Stimulated activated CD4-positive, alpha-beta T cell treated with anti-CD3 and anti-CD28 coated beads, Interleukin-2, amount 100 ng/mL, for 24 hours (primary cell): ENCODE measurements around the gene GNA12.
"Not testable (repeated sequence)": the region's sequence is repeated elsewhere in the genome, so short reads cannot be mapped to it uniquely, and the experiment has no call there.

Source experiments
- DNase-seq, 2 donors: peaks; one replicate each; pipeline ENCODE4 v3.0.0-alpha.2; 2020

Gene GNA12

DNA sequence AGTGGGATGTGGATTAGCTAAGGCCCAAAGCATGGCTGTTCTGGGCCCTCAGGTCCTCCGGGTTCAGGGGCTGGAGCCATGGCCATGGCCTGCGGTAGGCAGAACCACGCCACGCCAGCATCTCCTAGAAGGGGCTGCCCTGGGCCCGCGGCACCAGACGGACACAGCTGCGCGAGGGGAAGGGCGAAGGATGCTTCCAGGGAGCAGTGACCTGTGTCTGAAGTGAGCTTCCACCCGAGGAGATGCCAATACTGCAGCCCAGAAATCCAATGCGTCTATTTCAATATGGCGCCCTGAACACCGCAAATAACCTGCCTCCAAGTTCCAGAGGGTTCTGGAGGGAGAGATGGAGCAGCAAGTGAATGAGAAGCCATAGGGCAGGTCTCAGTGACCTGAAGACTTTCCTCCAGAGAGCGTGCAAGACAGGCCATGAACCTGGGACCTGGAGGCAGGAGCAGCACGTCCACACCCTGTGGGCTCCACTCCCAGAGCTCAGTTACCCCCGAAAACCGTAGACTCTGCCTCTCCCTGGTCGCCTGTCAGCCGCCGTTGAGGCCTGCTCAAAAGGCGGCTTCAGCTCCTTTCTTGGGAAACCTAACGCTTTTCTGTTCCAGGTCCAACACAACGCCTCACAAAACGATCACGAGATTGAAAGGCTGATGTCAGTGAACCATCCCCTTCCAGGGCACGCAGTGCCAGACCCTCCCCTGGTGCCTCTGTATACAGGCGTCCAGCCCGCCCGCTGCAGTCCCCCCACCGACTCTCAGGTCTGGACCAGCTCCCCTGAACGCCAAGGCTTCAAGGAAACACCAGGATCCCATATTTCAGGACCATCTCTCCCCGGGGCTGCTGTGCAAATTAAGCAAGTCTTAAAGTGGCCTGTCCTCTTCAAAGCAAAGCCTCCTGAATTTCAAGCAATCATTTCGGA lies 118.7 kb downstream of the GNA12 start:
- no peak for DNase-seq

DNA sequence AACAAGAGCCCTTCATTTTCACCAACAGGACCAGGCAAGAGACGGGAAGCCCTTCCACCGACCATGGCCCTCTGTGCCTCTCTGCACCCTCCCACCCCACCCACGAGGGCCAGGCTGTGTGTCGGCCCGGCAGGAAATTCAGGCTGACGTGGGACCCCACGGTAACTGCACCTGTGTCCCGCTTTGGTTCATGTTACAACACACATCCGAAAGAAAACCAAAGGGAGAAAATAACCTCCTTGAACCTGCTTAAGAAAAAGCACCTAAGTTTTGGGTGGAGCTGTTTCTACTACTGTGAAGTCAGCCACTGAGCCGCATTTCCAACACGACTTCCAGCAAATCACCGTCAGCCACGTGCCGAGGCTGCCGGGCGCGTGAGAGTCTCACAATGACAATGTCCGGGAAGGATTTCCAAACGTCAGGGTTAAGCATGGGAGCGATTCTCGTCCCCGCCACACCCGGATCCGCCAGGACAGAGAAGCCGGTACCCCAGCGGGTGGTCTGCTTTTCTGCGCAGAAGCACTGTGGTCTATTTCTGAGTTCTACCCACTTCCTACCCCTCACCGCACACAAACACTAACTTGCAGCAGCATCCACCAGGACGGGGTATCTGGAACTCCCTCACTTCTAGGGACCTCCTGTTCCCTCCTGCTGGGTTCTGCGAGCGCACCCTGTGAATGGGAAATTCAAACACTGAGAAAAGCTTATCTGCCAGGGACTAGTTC lies 119.5 kb downstream of the GNA12 start:
- DNase-seq, result no peak

DNA sequence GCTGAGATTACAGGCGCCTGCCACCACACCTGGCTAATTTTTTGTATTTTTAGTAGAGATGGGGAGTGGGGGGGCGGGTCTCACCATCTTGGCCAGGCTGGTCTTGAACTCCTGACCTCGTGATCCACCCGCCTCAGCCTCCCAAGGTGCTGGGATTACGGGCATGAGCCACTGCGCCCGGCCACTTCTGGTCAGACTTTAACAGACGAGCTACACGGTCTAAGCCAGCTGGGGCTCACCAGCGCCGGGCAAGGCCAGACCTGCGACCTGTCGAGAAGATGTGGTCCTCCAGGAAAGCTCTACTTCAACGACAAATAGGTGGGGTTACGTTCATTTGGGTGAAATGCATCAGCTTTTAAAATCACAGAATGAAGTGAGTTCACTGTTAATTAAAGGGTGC lies 120.1 kb downstream of the GNA12 start:
- not testable (repeated sequence) for DNase-seq

DNA sequence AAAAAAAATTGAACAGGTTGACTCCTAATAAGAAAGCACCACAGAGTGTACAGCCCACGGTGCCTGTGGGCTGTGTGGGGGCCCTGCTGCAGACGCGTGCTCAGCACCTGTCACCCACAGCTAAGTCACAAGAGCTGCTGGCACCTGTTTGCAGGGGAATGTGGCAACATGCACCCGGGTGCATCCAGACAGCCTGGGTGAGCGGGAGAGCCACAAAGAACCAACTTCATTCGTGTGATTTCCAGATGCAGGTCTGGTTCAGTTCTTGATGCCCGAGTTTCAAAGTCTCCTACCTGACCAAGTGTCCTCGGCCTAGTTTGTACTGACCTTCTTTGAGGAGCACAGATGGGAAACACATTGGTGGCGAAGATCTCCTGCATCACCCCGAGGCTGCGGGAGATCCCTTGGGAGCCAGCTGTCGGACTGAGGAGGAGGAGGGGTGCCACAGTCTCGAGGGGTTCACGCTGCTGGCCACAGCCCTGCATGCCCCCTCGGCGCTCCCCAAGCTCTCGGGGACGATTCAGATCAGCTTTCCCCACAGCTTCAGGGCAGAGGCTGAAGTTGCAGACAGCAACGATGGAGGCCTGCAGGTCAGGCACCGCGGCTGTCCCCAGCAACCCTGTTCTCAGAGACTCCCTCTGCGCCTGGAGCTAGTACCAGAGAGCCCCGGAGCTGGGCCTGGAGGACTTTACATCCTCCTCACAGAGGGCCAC lies 120.8 kb downstream of the GNA12 start:
- DNase-seq, result no peak

DNA sequence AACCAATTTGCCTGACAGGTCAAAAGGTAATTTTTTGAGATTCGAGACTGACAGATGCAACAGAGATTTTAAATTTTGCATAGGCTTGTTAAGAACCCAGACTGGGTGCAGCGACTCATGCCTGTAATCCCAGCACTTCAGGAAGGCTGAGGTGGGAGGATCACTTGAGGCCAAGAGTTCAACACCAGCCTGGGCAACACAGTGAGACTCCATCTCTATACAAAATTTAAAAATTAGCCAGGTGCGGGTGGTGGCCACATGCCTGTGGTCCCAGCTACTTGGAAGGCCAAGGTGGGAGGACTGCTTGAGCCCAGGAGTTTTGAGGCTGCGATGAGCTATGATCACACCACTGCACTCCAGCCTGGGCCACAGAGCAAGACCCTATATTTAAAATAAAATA lies 121.5 kb downstream of the GNA12 start:
- no peak for DNase-seq

DNA sequence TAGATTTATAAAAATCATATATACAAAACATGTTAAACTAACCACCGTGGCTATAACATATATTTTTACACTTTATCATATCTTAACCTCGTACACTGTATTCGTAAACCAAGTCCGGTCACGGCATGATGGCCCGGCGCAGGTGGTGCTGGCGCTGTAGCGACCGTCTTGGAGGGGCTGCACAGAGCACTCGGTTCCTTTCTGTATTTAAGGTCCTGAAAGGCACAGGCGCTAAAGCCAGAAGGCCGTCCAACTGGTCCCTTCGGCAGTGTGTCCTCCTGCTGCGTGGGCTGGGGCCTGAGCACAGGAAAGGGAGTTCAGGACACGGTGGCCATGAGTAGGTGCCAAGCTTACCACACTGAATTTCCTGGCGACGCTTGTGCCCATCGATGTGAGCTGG lies 122.3 kb downstream of the GNA12 start:
- DNase-seq, result no peak

DNA sequence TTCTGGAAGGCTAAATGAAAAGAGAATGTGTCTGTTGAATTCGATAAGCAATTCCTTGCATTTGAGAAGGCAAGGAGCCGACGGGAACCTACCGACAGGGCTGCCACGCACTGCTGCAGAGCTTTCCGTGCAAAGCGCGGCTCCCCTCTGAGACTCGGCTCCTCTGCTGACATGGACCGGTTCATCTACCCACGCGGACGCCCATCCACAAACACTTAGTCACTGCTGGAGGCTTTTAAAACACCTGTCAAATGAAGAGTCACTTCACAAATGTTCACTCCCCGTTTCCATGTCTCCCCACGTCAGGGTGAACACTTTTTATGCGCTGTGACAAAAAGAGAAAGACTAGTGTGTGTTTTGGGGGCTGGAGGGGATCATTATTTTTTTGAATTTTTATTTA lies 124.1 kb downstream of the GNA12 start:
- DNase-seq, result no peak

DNA sequence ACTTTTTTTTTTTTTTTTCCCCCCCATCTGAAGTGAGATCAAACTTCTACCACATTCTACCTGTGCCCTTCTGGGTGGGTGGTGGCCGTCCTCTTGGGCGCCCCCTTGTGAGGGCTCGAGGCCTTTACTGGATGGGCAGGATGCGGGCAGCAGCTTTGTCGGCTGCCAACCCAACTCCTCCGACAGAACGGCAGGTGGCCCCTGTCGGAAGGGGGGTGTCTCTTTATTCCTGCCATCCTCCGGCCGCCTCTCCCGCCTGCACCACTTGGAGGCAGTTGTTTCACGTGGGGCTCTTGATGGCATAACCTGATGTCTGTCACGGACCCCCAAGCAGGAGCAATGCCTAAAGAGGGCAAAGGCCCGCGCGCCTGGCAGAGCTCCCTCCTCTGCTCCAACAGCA lies 125.1 kb downstream of the GNA12 start:
- peak; percentile 70 to 77 for DNase-seq

DNA sequence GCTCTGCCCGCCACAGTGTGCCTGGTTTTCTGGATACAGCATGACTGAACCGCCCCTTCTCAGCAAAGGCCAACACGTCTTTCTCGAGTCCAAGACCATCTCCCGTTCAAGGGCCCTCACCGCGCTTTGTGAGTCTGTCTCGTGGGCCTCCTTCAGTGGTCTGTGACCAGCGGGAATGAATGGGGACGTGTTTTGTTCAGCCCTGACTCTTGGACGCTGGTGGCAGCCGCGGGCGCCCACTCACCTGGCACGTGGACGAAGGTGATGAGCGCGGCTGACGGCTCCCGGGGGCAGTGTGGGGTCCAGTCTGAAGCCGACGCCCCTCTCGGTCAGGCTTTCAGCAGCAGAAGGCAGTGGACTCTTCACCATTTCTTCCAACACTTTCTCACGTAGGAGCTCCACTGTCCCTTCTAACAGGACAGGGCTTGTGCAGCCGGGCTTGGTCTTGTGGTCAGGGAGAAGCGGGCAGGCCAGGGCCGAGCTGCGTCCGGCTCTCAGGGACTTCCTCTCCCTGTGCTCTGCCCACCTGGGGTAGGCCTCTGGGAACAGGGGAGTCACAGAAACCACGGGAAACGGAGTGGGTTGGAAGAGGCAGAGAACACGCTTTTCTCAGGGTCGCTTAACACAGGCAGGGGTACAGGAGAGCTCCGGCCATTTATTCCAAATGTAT lies 125.7 kb downstream of the GNA12 start:
- DNase-seq, result no peak

DNA sequence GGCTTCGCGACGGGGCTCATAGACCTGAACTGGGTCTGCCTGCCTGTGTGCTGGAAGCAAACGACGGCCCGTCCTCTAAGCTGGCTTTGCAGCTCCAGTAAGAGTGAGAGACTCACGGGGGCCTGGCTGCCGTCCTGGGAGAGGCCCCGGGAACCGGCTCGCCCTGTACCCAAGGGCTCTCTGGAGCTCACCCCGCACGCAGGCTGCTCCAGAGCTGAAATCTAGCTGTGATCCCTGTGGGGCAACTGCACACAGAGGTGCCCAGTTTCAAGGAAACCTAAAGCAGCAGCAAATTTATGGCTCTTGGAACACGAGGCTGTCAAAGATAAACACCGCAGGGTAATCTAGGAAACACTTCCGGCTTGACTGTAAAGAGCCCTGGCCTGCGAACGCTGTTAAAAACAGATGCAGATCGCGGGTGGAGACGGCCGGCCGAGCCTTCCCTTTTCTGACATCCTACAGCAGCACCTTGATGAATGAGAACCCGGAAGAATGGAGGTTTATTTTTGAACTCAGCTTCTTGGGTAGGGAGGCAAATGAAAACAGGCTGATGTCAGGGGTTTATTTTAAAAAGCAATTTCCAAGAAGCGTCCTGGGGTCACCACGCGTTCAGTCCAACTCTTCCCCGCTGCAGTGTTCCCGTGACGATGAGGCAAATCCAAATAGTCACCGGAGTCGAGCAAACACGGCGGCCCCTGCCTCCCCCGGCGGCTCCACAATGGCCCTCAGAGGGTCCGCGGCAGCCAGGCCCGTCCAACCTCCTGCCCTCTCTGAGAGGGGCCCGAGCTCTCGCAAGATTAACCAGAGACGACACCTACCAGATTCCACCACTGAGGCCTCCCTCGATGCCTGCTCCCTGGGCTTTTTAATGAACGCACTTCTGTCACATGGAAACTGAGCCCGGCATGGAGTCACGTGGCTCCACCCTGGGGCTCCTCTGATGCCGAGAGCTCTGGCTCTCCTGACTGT lies 126.5 kb downstream of the GNA12 start:
- DNase-seq, result no peak

DNA sequence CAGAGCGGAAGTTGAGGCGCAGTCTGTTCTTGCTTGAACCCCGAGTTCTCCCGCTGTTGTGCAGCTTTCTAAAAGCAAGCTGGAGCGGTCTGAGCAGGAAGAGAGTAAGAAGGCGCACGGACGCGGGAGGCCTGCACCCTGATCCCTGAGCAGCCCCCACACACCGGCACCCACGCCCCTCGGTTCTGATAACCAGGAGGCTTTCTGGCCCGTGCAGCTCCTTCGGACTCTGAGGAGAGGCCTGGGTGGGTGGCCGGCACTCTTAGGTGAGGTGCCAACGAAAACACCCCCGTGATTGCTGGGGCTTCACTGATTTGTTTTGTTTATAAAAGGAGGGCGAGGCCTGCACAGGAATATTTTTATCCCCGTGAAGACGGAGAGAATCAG lies 127.2 kb downstream of the GNA12 start:
- no peak for DNase-seq

DNA sequence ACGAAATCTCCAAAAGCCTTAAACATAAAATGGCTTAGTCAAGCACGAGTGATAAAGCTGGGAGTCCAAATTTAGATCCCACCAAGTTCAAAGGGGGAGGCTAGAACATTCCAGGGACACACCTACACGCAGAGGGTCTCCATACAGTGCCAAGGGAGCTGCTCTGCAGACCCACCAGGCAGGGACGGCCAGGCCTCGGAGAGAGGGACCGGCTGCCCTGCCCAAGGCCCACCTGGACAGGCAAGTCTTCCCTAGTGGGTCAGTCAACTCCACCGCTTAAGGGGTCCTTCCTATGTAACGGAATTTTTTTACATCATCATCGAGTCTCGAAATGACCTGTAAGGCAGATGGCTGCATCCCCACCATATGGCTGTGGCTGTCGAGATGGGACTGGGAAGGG lies 127.6 kb downstream of the GNA12 start:
- DNase-seq, result no peak

DNA sequence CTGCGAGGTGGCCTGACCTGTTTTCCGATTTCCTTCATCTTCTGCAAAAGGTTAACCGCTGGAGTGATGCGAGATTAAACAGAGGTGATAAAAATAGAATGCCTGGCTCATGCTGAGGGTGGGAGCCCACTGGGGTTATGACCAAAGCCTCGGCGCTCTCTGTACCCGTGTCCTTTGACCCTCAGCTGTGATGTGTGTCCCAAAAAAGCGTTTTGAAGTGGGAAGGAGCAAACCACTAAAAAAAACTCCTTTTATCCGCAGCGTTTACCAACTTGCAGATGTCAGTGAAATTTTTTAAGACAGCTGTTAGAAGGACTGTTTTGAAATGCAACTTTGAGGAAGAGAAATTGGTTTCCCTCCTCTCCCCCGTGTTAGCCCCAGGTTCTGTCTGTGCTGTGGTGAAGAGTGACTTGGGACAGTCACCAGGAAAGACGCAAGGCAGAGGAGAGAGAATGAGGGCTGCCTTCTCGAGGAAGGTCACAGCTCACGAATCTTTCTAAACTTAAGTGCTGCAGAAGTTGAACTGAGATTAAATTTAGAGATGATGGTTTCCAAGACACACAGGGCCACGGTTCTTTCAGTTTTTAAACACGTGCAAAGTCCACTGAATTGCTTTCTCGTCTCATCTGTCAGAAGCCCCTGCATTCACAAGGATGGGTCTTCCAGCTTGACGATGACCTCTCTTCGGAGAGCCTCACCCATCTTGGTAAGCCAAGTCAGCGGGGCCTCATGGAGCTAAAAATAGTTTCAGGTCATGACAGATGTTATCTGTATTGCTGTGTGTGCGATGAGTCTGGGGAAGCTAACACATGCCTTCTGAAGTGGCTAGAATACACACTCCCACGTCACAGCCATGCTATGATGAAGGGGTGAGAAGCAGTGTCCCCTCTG lies 128.5 kb downstream of the GNA12 start:
- DNase-seq, result peak; percentile 42 to 55

DNA sequence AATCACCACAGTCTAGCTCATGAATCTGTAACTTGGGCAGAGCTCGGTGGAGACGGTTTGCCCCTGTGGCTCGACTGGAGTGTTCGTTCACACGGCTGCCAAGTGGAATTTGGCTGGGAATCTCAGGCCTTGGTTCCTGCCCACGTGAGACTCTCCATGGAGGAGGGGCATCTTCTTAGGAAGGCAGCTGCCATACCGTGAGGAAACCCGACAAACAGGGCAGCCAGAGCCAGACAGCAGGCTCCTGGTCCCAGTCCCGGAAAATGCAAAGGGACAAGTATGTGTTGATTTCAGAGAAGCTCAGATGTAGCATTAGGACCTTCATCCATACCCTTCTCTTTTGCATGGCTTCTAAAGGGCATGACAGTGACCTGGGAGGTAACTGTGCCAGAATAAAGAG lies 129.5 kb downstream of the GNA12 start:
- no peak for DNase-seq

DNA sequence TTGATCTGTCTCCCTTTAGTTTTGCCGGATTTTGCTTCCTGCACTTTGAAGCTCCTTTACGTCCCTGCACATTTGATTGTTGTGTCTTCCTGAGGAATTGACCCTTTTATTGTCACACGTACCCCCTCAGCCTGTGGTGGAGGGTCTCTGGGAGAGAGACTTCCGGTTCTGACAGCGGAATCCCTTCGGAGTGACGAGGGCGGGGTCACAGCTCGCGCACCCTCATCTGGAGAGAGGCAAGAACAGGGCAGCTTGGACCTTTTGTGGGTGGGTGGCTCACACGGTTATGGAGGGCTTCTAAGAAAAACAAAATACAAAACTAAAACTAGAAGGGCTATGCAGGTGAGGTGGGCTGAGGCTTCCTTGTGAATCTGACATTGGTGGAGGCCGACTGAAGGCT lies 130.1 kb downstream of the GNA12 start:
- no peak for DNase-seq

DNA sequence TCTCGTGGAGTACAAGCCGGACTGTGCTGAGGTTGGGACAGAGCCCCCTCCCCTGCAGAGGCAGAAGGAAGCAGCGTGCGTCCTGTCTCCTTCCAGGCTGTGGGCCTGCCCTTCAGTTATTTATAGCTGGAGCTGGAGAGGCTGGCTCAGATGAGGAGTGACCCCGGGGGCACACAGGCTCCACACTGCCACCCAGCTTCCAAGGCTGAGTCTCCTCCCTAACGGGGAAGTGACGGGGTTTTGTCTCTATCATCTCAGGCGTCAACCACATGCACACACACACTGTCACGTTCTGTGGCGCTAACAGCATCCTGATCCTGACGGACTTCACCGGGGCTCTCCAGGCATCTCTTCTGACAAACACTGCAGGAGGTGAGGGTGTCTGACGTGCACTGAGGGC lies 130.7 kb downstream of the GNA12 start:
- DNase-seq, result no peak

DNA sequence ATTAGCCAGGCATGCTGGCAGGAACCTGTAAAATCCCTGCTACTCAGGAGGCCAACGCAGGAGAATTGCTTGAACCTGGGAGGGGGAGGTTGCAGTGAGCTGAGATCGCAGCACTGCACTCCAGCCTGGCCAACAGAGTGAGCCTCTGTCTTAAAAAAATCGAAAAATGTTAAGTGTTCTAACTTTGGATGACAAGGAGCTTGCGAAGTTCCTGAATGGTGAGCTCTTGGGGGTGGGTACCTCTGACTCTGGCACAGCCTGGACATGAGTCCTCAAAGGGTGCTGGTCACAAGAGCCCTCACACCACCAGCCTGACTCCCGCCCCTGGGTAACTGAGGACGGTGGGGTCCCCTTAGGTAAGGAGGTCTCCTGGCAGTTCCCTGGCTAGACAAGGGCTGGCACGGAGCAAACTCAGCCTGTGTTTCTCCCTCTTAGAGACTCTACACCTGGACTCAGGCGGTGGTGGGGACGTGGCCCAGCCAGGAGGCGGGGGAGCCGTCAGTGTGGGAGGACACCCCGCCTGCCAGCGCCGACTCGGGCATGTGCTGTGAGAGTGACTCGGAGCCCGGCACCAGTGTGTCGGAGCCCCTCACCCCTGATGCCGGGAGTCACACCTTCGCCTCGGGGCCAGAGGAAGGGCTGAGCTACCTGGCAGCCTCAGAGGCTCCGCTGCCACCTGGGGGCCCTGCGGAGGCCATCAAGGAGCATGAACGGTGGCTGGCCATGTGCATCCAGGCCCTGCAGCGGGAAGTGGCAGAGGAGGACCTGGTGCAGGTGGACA lies 132.0 kb downstream of the GNA12 start:
- DNase-seq, result no peak

DNA sequence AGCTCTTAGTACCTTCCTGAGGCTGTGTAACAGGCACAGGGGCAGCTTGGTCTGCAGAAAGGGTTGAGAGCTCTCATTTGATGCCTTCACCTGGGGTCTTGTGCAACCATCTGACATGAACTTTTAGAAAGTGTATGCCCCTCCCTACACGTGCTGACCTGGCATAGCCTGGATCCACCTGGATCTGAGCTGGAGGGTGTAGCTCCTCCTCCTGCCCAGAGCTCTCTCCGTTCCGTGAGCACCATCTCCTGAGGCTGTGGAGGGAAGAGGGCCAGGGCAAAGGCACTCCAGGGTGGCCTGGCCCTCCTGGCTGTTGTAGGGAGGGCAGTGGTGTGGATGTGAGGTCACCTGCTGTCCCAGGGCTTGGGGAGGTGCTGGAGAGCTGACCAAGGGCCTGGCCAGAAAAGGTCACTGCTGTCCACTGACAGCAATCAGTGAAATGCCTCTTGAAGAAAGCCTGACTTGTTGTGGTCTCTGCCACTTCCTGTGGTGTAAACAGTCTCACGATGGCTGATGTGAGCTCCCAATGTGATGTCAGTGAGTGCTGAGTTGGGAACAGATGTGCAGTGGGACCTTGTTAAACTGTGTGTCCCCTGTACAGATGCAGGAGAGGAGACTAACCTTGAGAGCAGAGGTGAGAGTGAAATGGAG lies 133.1 kb downstream of the GNA12 start:
- DNase-seq, result no peak

DNA sequence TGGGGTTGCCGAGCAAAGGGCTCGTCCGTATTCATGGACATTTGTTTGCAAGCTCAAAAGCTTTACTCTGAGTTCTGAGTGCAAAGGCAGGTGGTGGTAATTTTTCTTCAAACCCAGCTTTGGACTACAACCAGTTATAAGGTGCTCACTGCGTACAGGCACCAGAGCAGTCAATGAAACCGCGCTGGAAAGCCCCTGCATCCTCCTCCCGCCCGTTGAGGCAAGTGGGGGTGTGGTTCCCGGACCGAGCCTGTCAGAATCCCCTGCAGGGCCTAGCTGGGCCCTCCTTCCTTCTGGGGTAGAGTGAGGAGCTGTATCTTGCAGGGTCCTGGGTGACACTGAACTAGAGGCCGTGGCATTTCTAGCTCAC lies 133.8 kb downstream of the GNA12 start:
- peak; percentile 55 to 58 for DNase-seq
